ENCODE measurements around the gene MPV17L2.

DNA sequence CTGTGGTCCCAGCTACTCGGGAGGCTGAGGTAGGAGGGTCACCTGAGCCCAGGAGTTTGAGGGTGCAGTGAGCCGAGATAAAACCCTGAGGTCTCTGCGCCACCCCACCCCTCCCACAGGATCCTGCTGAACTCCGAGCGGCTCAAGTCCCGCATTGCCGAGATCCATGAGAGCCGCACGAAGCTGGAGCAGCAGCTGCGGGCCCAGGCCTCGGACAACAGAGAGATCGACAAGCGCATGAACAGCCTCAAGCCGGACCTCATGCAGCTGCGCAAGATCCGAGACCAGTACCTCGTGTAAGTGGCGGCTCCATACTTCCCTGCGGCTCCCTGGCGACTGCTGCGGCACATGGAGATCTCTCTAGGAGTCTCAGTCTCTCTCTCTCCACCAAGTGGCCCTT lies 26.0 kb upstream of the MPV17L2 start:
- TF ChIP-seq, protein P1, sequence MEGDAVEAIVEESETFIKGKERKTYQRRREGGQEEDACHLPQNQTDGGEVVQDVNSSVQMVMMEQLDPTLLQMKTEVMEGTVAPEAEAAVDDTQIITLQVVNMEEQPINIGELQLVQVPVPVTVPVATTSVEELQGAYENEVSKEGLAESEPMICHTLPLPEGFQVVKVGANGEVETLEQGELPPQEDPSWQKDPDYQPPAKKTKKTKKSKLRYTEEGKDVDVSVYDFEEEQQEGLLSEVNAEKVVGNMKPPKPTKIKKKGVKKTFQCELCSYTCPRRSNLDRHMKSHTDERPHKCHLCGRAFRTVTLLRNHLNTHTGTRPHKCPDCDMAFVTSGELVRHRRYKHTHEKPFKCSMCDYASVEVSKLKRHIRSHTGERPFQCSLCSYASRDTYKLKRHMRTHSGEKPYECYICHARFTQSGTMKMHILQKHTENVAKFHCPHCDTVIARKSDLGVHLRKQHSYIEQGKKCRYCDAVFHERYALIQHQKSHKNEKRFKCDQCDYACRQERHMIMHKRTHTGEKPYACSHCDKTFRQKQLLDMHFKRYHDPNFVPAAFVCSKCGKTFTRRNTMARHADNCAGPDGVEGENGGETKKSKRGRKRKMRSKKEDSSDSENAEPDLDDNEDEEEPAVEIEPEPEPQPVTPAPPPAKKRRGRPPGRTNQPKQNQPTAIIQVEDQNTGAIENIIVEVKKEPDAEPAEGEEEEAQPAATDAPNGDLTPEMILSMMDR (conservative IDR thresholded peaks at IDR 0.05 in 1 of 2, IDR thresholded peaks at IDR 0.05 in 1 of 2; ENCODE audit: extremely low read depth in 1 of 2, insufficient read depth in 1 of 2, low read depth in 1 of 2, low read length in 2 of 2) = no peak
- no peak for TF ChIP-seq EZH2 (IDR thresholded peaks at IDR 0.05; ENCODE audit: borderline replicate concordance, low read length)
